SK-N-SH (cell line): ENCODE results near the gene CCDC167. TPM values are rescaled to one million over a fixed set of nuclear protein-coding genes. Genes with fewer than 3 reads are reported as not detected.

ENCODE experiments used
- CTCF ChIA-PET: fragments of 300-600, 350-600 bp; formaldehyde crosslinking; extraction: SDS; loops from one replicate; lab custom pipeline; 2021; lab: Yijun Ruan, JAX
- POLR2A ChIA-PET: fragments of 350-600 bp; sonication (Branson Sonifier 250); formaldehyde crosslinking; extraction: SDS; loops from one replicate; lab custom pipeline; 2020; ENCODE audit warnings: antibody characterized with exemption, inconsistent platforms; lab: Yijun Ruan, JAX
- DNase-seq: peaks from one replicate; pipeline ENCODE4 v3.0.0; 2012
- H2AFZ ChIP-seq: fragments of 200-600 bp; sonication (generic); 2 replicates; pipeline ENCODE4 v1.8.1; 2016; ENCODE audit warnings: antibody characterized with exemption, mild to moderate bottlenecking, low read depth
- H3F3A ChIP-seq: fragments of 200-600 bp; sonication (generic); replicated peaks from 2 replicates; pipeline ENCODE3; 2016; ENCODE audit warnings: antibody characterized with exemption, mild to moderate bottlenecking; ENCODE audit not compliant: insufficient read depth
- H3K27ac ChIP-seq, 2 experiments: fragments of 200-500 bp in 1 of 2; fragments of 200-600 bp in 1 of 2; sonication (Bioruptor generic) in 1 of 2; sonication (generic), shearing (Covaris generic) in 1 of 2; 2 replicates each; pipeline versions ENCODE4 v1.5.1 to v1.6.1; 2014 to 2016; ENCODE audit warnings: low read depth in 2 of 2, inconsistent platforms in 1 of 2, low read length in 1 of 2, mild to moderate bottlenecking in 1 of 2, mixed read lengths in 1 of 2
- H3K27me3 ChIP-seq: fragments of 200-600 bp; sonication (generic), shearing (Covaris generic); 2 replicates; pipeline ENCODE4 v1.6.1; 2016; ENCODE audit warnings: mixed run types; ENCODE audit not compliant: insufficient read depth
- H3K36me3 ChIP-seq, 2 experiments: fragments of 200-500 bp in 1 of 2; fragments of 200-600 bp in 1 of 2; sonication (Bioruptor generic) in 1 of 2; sonication (generic) in 1 of 2; replicated peaks in 1 of 2; 2 replicates each; pipeline versions ENCODE3 to v1.5.1; 2014 to 2016; ENCODE audit warnings: low read length in 1 of 2, mild to moderate bottlenecking in 1 of 2; ENCODE audit not compliant: insufficient read depth in 2 of 2, control insufficient read depth in 1 of 2
- H3K4me1 ChIP-seq, 2 experiments: fragments of 200-500 bp in 1 of 2; fragments of 200-600 bp in 1 of 2; sonication (Bioruptor generic) in 1 of 2; sonication (generic), shearing (Covaris generic) in 1 of 2; 2 replicates each; pipeline versions ENCODE4 v1.5.1 to v1.6.1; 2014 to 2016; ENCODE audit warnings: low read depth in 1 of 2, low read length in 1 of 2, mixed run types in 1 of 2; ENCODE audit not compliant: insufficient read depth in 2 of 2, control insufficient read depth in 1 of 2
- H3K4me2 ChIP-seq: fragments of 200-600 bp; sonication (generic), shearing (Covaris generic); 2 replicates; pipeline ENCODE4 v1.6.1; 2017; ENCODE audit warnings: mixed run types
- H3K4me3 ChIP-seq, 2 experiments: fragments of 200-500 bp in 1 of 2; fragments of 200-600 bp in 1 of 2; sonication (Bioruptor generic) in 1 of 2; sonication (generic), shearing (Covaris generic) in 1 of 2; 2 replicates each; pipeline versions ENCODE4 v1.5.1 to v1.8.1; 2014 to 2016; ENCODE audit warnings: low read depth in 2 of 2, inconsistent platforms in 1 of 2, low read length in 1 of 2, mild to moderate bottlenecking in 1 of 2, mixed read lengths in 1 of 2, moderate library complexity in 1 of 2
- H3K79me2 ChIP-seq: fragments of 200-600 bp; sonication (generic); 2 replicates; pipeline ENCODE4 v1.8.1; 2017; ENCODE audit warnings: mild to moderate bottlenecking; ENCODE audit not compliant: insufficient read depth
- H3K9ac ChIP-seq: fragments of 200-600 bp; sonication (generic); 2 replicates; pipeline ENCODE4 v1.6.1; 2017; ENCODE audit warnings: mixed run types
- H3K9me2 ChIP-seq: fragments of 200-600 bp; sonication (generic); 2 replicates; pipeline ENCODE4 v1.6.1; 2017; ENCODE audit warnings: mixed run types
- H3K9me3 ChIP-seq: fragments of 200-600 bp; sonication (generic); 2 replicates; pipeline ENCODE4 v1.6.1; 2017; ENCODE audit warnings: mixed run types, mild to moderate bottlenecking, moderate library complexity
- H4K20me1 ChIP-seq: fragments of 200-600 bp; sonication (generic); 2 replicates; pipeline ENCODE4 v1.6.1; 2017; ENCODE audit warnings: mild to moderate bottlenecking, mixed run types; ENCODE audit not compliant: insufficient read depth
- ELF1 ChIP-seq: IDR thresholded peaks from 2 replicates; pipeline ENCODE4 v1.4.0; 2012
- FOSL2 ChIP-seq: IDR thresholded peaks from 2 replicates; pipeline ENCODE4 v1.4.0; 2012; ENCODE audit warnings: low read depth, mild to moderate bottlenecking, moderate library complexity, borderline replicate concordance
- IRF3 ChIP-seq: fragments of 150-350 bp; IDR thresholded peaks from 2 replicates; pipeline ENCODE4 v1.6.1; 2016; ENCODE audit warnings: mild to moderate bottlenecking, low read depth, low read length
- NFIC ChIP-seq: IDR thresholded peaks from 2 replicates; pipeline ENCODE4 v1.4.0; 2012; ENCODE audit warnings: borderline replicate concordance
- RAD21 ChIP-seq: IDR thresholded peaks from 2 replicates; pipeline ENCODE4 v1.6.1; 2012; ENCODE audit warnings: mild to moderate bottlenecking, low read length
- RXRA ChIP-seq: IDR thresholded peaks from 2 replicates; pipeline ENCODE4 v1.4.0; 2012; ENCODE audit warnings: low read depth, mild to moderate bottlenecking, borderline replicate concordance
- SIN3A ChIP-seq: IDR thresholded peaks from 2 replicates; pipeline ENCODE4 v1.6.1; 2012; ENCODE audit warnings: low read depth, mild to moderate bottlenecking, low read length, moderate library complexity, borderline replicate concordance
- YY1 ChIP-seq: IDR thresholded peaks from 2 replicates; pipeline ENCODE4 v1.4.0; 2012; ENCODE audit warnings: low read depth, mild to moderate bottlenecking
- WGBS: methylation state at CpG from one replicate; pipeline ENCODE4 v1.1.6; 2017; ENCODE audit warnings: low lambda C conversion rate; 5-methylcytosine and 5-hydroxymethylcytosine counted together
- polyA plus RNA-seq, 3 experiments: library from polyadenylated mRNA; depleted of rRNA; stranded (reverse); fragments of >200 nt; gene quantifications; 2 replicates each; pipeline ENCODE4 v1.2.3, GENCODE V29; 2012
- TF ChIP-seq, protein P1 (sequence below): IDR thresholded peaks from 2 replicates; pipeline ENCODE4; 2012
- TF ChIP-seq, protein P2 (sequence below): IDR thresholded peaks from 2 replicates; pipeline ENCODE4 v1.6.1; 2012; ENCODE audit warnings: mild to moderate bottlenecking, low read depth, low read length, moderate library complexity

Gene CCDC167
- polyA plus RNA-seq, 1 of the 3 experiments (the other 2 are of a cell fraction), result 49.1 TPM

DNA sequence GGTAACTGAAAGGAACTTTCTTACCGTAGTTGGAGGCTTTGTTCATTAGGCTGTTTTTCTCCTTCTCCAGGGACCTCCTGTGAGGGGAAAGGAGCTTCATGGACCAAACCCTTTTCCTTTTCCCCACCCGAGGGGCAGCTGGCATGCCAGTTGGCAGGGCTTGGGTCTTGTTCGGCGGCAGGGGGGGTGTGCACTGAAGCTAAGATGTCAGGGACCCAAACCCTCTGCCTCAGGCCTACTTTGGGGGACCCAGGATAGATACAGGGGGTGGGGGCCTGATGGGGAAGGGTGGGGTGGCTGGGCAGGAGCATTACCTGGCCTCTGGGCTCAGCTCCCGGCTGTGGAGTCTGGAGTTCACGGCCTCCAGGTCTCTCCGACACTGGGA is 14.9 kb downstream of the CCDC167 start:
- H3K9ac ChIP-seq, result no peak overlapping the region
- peak overlapping the region in 1 of 2 experiments; percentile 43; a peak in 2 of 4 replicates for H3K27ac ChIP-seq
- 98% methylated on average over 4 of the region's 7 CpGs for WGBS
- H3K9me2 ChIP-seq, result no peaks in the 10 kb centered on the region
- H3K9me3 ChIP-seq, result no peaks in the 10 kb centered on the region
- no peaks in the 10 kb centered on the region for H4K20me1 ChIP-seq
- H3K27me3 ChIP-seq, result no peaks in the 10 kb centered on the region
- ChIA-PET POLR2A (interaction anchor here (0.7 to 0.8 kb wide), 2 partner anchors 64 to 81 kb away, joined by 3 to 5 read pairs; no protein-coding TSS in a partner anchor), CTCF (interaction anchor here (0.6 to 10.8 kb wide), 40 partner anchors 10 to 590 kb away, joined by 3 to 116 read pairs (median 3); no protein-coding TSS in a partner anchor)
- no peak overlapping the region for H3K4me2 ChIP-seq
- no peak overlapping the region for H2AFZ ChIP-seq
- H3K79me2 ChIP-seq, result no peaks in the 10 kb centered on the region
- H3K36me3 ChIP-seq, result peaks cover 4 to 39% of the 10 kb centered on the region in 2 experiments
- TF ChIP-seq ELF1 (no peak), FOSL2 (no peak), YY1 (no peak), IRF3 (no peak), NFIC (no peak), RXRA (no peak), RAD21 (no peak), SIN3A (no peak)
- TF ChIP-seq, protein P1, sequence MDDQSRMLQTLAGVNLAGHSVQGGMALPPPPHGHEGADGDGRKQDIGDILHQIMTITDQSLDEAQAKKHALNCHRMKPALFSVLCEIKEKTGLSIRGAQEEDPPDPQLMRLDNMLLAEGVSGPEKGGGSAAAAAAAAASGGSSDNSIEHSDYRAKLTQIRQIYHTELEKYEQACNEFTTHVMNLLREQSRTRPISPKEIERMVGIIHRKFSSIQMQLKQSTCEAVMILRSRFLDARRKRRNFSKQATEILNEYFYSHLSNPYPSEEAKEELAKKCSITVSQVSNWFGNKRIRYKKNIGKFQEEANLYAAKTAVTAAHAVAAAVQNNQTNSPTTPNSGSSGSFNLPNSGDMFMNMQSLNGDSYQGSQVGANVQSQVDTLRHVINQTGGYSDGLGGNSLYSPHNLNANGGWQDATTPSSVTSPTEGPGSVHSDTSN, result no peak
- TF ChIP-seq, protein P2, sequence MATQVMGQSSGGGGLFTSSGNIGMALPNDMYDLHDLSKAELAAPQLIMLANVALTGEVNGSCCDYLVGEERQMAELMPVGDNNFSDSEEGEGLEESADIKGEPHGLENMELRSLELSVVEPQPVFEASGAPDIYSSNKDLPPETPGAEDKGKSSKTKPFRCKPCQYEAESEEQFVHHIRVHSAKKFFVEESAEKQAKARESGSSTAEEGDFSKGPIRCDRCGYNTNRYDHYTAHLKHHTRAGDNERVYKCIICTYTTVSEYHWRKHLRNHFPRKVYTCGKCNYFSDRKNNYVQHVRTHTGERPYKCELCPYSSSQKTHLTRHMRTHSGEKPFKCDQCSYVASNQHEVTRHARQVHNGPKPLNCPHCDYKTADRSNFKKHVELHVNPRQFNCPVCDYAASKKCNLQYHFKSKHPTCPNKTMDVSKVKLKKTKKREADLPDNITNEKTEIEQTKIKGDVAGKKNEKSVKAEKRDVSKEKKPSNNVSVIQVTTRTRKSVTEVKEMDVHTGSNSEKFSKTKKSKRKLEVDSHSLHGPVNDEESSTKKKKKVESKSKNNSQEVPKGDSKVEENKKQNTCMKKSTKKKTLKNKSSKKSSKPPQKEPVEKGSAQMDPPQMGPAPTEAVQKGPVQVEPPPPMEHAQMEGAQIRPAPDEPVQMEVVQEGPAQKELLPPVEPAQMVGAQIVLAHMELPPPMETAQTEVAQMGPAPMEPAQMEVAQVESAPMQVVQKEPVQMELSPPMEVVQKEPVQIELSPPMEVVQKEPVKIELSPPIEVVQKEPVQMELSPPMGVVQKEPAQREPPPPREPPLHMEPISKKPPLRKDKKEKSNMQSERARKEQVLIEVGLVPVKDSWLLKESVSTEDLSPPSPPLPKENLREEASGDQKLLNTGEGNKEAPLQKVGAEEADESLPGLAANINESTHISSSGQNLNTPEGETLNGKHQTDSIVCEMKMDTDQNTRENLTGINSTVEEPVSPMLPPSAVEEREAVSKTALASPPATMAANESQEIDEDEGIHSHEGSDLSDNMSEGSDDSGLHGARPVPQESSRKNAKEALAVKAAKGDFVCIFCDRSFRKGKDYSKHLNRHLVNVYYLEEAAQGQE, result no peak
- H3K4me3 ChIP-seq, result no peak overlapping the region
- DNase-seq, result no peak
- H3F3A ChIP-seq, result no peaks in the 10 kb centered on the region
- H3K4me1 ChIP-seq, result peaks cover 0 to 35% of the 10 kb centered on the region in 2 experiments; a peak in 1 of 4 replicates
